ENCODE results near the gene KIAA0930.

Gene KIAA0930

DNA sequence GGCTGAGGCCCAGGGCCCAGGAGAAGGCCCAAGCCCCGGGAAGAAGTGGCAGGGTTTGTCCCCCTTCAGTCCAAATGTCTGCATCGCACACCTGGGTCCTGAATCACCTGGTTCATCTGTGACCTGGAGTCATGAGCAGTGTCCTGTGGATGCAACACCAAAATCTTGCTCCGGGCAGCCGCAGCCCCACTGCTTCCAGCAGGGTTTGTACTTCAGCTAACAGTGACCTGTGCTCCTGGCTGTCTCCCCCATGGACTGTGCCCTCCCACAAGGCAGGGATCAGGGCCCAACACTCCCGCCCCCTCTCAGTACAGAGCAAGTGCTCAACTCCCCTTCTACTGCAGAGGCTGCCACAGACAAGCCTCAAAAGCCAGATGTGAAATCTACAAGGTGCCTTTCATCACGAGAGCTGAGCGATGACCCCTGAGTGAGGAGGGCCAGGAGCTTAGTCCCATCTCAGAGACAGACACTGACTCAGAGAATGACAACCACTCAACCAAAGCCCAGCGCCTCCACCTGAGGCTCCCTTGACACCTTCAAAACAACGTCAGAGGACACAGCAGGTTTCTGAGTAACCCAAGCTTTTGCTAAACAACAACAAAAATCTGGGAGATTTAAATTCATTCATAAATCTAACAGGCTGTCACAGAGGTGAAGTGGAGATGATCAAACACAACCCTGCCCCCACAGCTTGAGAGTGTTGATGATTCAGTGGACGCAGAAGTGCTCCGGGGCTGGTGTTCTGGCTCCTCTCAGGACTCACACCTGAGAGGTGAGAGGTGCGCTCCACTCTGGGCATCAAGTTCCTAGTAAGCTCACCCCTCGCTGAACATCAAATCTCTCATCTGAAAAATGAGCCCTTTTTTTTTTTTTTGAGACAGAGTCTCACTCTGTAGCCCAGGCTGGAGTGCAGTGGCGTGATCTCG lies 3.4 kb downstream of the KIAA0930 start:
- no peak for DNase-seq (ENCODE audit: low spot score)

DNA sequence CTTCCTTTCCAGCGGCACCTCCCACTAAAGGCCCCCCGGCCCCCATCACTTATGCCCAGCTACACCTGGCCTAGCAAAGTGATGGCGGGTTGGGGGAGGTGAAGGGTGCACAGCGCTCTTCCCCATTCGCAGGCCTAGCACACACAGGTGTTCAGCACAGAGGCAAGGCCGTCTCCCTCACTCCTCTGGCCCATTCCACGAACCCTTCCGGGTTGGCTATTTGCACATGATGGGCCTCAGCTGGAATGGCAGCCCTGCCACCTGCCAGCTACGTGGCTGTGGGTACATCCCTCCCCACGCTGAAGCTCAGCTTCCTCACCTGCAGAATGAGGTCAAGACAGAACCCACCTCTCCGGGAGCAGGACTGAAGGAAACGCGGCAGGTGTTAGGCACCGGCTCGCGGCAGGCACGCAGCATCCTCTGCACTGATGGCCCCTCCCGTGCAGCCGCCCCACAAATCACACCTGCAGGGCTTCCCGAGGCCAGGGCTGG lies 4.8 kb downstream of the KIAA0930 start:
- no peak for DNase-seq (ENCODE audit: low spot score)

DNA sequence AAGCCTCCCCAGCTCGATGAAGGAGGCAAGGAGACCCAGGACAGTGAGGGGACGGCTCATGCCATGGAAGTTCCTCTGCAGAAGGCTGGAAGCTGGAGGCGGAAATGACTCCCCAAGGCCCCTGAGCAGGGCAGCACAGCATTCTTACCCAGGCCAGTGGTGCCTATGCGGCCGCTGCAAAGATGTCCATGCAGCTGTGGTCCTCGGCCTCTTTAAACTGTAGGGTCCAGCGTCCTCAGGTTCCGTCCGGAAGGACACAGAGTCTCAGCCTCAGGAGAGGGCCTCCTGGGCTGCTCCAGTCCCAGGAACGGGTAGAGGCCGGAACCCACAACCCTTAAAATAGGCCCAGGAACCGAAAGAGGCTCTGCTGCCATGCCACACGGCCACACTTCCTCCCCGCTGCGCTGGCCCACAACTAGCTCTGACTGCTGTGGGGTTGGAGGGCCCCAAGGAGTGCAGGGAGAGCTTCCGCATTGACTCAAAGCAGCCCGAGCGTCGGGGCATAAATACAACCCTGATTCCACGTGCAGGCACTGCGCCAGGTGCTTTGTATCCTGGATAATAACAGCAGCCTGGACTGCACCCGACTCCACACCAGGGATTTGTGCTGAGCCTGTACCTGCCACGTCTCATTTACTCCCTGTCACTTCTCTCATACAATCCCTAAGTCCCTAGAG lies 5.5 kb downstream of the KIAA0930 start:
- no peak for DNase-seq (ENCODE audit: low spot score)

DNA sequence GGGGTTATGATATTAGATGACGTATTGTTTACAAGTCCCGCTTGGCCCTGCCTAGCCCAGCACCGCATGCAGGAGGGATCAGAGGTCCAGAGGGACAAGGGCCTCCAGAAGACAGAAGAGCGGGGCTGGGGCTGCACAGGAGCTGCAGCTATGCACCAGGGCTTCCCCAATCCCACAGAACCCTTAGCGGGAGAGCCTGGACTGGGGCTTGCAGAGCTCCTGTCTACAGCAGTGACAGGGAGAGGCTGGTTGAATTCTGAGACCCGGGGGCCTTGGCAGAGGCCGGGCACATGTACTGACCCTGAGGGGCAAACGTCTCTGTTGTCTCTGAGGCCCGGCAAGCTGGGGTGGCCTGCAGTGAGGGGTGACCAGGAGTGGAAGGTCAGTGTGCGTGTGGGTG lies 6.9 kb downstream of the KIAA0930 start:
- DNase-seq (ENCODE audit: low spot score) = no peak

DNA sequence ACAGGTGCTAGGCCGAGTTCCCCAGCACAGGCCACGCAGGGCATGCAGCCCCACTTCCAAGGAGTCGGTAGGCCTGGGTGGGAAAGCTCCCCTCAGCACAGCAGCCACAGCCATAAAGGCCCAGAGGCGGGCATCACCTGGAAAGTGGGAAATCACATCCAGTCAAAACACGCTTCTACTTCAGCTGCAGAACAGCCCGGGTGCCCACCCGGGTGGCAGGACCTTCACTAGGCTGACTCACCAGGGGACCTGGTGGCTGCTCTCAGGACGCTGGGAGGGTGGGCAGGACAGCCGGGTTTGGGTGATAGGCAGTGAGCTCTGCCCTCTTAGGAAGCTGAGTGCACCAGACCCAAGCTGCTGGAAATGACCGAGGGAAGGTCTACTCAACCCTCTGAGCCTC lies 7.3 kb downstream of the KIAA0930 start:
- no peak for DNase-seq (ENCODE audit: low spot score)

DNA sequence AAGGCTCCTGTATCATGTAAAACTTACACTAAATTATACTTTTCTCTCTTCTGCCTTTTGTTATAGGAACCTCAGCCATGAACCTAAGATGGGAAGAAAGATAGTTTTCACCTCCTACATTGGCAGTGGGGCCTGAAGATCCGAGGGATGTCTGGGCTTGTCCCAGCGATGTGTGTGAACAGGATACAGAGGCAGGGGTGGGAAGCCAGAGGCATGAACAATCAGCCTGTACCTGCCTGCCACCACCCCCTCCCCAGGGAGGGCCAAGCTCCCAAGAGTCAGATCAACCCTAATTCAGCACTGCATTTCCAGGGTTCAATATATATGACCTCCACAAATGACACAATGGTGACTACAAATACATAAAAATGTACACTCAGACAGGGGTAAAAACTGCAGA lies 9.4 kb downstream of the KIAA0930 start:
- no peak for DNase-seq (ENCODE audit: low spot score)

DNA sequence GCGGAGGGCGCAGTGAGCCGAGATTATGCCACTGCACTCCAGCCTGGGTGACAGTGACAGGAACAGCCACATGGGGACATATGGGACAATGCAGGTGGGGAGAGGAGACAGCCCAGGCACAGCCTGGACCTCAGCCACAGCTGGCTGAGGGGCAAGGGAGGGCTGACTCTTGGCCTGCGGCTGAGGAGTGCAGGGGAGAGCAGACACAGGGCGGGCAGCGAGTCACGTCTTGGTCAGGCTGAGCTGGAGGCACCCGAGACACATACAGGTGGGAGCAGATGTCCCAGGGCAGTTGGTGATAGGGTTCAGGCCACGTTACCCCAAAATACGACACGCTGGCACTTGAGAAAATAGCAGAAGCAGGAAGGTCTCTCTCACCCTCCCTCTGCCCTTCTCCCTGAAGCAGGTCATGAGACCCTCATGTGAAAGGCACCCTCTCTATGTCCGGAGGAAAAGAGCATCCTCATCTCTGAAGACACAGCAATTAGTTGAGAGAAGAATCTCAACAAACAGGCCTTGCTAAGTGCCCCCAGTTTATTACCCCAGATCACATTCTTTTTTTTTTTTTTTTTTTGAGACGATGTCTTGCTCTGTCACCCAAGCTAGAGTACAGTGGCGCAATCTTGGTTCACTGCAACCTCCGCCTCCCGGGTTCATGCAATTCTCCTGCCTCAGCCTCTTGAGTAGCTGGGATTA lies 10.5 kb downstream of the KIAA0930 start:
- no peak for DNase-seq (ENCODE audit: low spot score)

DNA sequence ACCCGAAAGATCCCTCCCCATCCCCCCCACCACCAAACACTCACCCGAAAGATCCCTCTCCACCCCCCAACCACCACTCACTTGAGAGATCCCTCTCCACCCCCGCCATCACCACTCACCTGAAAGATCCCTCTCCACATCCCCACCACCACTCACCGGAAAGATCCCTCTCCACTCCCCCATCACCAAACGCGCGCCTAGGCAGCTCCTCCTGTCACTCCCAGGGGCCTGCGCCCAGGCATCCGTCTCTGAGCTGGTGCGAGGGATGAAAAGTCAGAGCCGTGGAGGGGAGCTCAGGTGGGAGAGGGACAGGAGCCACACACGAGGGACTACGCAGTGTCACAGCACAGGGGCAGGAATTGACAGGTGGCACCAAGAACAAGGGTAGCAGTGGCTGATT lies 11.5 kb downstream of the KIAA0930 start:
- no peak for DNase-seq (ENCODE audit: low spot score)

DNA sequence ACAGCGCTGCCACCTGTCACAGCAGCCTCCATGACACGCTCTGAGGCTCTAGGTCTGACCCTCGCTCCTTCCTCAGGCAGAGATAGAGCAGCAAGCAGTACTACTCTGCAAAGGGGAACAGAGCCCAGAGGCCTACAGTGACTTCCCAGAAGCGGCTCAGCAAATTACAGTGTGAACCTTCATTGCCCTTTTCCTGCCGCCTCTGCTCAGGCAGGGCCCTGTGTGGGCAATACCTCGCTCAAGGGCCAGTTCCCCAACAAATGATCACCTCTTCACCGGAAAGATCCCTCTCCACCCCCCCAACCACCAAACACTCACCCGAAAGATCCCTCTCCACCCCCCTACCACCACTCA lies 12.3 kb downstream of the KIAA0930 start:
- DNase-seq (ENCODE audit: low spot score) = no peak

DNA sequence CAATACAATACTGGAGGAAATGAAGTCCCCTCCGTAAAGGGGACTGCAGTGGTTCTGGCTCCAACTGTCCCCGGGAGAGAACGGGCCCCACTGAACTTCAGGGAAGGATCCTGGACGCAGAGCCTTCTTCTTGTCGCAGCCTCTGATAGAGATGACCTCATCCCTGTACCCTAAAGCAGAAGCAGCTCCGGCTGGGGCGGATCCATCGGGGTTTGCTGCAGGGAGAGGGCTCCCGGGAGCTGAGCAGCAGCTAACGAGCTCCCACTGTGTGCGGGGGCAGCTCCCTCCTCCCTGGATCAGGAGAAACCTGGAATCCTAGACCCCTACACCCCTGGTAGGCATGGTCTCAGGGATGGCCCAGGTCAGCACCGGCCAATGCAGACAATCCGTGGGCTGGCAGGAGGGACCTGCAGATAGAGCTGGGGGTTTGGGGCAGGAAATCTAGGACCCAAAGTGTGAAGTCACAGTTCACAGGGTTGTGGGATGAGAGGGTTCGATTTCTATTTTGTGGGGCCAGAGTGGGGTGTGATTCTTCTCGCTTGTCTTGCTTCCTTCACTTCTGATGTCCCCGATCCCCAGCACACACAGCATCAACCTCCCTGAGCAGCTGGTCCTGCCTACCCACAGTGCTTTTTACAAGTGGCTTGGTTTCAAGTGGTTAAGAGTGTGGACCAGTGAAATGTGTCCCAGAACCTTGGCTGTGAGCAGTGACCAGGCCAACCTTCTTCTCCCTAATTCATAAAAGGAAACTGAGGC lies 12.9 kb downstream of the KIAA0930 start:
- DNase-seq (ENCODE audit: low spot score) = peak; percentile 76

DNA sequence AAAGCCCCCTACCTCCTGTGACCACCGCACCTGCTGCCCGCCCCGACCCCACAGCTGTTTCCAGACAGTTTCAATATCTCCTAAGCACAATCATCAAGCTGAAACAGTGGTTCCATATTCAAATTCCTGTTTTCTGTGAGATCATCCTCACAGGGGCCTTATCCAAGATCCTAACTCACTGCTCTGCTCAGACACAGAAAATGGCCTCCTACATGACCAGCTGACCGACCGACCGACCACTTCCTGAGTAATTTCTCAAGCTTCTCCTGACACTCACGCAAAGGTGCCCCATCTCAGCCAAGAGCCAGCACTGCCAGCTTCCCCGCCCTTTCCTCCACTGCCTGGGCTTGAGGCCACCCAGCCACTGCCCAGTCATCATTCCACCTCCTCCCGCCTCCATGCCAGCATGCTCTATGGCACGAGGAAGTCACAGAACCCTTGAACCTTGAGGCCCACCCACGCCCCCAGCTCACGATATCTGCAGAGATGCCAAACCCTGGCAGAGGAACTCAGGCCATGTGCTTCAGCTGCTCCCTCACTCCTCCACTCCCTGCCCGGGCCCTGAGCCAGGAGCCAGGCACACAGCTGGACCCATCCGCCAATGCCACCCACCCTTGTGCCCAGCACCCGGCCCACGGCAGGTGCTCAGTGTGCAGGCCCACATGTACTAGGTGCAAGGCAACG lies 14.0 kb downstream of the KIAA0930 start:
- peak; percentile 66 for DNase-seq (ENCODE audit: low spot score)

DNA sequence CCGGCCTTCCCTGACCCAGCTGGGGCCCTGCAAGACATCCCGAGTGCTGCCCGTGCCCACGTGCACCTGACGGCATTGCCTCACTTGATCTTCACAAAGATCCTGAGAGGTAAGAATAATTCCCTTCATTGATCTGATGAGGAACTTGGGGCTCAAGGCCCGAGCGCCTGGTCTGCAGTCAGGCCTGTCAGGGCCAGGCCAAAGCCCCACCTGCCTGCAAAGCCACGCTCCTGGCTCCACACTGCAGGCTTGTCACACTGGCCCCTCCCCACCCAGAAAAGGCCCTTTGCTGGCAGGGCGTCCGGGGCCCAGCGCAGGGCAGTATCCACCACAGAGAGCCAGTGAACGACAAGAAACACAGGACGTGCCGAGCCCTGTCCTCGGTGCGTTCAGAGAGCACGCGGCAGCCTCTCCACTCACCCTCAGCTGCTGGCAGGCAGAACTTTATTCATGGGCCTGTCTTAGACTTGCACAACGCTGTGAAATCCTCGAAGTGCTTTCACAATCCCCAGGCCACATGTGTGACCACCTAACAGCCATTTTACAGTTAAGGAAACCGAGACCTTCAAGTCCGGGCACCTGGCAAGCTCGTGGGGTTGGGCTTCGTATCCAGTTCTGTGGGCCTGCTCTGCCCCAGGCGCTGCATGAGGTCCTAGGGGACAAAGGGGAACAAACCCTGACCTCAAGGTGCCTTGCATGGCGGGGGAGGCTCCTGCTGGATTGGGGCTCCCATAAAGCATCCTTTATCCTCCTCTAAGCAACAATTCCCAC lies 14.8 kb downstream of the KIAA0930 start:
- DNase-seq (ENCODE audit: low spot score) = peak; percentile 76

DNA sequence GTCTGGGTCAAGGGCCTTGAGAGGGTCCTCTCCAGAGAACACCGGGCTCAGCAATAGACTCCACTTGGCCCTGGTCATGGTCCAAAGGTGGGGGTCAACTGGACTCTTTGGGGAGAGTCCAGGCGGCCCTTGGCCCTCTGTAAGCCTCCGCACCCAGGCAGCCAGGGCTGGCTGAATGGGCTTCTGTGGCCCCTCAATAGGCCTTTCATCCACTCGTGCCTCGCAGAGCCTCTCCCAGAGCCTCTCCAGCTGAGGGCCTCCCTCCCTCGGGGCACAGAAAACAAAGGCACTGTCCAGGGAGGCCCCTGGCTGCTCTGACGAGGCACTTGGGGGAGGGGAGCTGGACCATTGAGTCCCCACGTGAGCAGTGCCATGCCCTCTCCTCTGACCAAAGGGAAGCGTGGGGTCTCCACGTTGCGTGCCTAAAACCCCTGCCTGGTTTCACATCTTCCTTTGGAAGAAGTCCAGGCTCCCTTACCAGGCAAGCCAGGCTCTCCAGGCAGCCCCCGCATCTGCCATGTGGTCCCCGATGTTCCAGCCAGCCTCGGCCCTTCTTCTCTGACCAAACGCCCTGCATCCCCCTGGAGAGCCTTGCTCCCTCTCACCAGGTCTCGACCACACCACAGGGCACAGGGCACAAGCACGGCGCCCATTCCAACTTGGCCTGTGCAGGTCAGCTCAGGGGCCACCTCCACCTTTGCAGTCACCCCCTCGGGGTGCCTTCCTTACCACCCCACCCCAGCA lies 15.5 kb downstream of the KIAA0930 start:
- peak; percentile 97 for DNase-seq (ENCODE audit: low spot score)

DNA sequence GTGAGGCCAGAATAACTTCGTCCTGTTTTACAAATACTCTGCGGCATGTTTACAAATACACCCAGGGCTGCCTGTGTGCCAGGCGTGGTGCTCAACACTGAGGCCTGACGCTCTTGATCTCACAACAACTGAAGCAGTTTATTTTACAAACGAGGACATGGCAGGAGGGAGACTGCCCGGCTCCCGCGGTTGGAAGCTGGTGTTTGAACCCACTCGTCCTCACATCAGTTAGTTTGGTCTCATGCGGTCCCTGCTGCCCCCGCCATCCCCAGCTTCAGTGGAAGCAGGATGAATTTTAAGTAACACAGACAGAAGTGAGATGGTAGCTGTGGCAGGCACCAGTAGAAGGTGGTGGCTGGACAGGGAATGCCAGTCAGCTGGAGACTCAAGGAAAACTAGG lies 16.4 kb downstream of the KIAA0930 start:
- DNase-seq (ENCODE audit: low spot score) = peak; percentile 57

DNA sequence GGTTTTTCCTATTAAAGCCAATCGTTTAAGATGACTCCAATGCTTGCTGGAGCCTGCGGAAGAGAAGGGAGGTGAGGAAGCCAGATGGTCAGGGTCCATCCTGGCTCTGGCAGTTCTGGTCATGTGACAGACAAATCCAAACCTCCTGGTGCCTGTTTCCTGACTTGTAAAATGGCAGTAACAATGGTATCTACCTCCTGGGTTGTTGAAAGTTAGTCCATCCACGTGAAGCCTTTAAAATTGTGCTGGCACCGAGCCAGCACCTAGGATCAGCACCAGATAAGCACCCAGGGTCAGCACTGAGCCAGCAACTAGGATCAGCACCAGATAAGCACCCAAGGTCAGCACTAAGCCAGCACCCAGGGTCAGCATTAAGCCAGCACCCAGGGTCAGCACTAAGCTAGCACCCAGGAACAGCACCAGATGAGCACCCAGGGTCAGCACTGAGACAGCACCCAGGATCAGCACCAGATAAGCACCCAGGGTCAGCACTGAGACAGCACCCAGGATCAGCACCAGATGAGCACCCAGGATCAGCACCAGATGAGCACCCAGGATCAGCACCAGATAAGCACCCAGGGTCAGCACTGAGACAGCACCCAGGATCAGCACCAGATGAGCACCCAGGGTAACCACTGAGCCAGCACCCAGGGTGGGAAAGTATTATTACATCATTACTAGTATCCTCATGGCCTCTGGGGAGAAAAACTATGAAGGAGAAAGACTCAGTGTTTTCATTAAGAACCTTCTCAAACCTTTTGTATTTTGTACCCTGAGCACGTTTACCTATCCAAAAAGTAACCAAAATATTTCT lies 17.2 kb downstream of the KIAA0930 start:
- no peak for DNase-seq (ENCODE audit: low spot score)

DNA sequence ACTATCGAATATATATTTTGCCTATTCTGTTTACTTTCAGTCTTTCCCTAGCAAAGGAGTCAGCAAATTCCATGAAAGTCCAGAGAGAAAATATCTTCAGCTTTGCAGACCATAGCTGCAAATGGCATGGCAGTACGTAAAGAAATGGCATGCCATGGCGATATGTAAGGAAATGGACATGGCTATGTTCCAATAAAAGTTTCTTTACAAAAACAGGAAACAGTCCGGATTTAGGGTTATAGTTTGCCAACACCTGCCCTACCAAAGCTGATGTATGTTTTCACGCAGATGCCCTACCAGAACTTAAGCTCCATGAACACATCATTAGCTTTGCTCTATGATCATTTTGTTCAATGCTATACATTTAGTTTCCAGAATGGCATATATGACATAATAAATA lies 19.5 kb downstream of the KIAA0930 start:
- DNase-seq (ENCODE audit: low spot score) = no peak

DNA sequence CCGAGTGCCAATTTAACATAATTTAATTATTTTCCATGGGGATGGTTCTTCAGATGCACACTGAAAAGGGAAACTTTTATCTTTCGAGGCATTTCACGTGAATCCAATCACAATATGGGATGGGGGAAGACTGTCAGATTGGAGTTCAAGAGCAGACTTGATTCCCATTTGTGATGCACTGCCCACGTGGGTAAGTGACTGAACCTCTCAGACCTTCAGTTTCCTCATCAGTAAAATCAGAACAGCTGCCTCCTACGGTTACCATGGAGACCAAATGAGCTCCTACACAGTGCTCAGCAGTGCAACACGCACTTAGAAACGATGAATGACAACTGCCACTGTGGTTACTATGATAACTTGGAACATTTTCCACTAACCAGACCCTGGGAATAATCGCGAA lies 21.7 kb downstream of the KIAA0930 start:
- peak; percentile 79 for DNase-seq (ENCODE audit: low spot score)

DNA sequence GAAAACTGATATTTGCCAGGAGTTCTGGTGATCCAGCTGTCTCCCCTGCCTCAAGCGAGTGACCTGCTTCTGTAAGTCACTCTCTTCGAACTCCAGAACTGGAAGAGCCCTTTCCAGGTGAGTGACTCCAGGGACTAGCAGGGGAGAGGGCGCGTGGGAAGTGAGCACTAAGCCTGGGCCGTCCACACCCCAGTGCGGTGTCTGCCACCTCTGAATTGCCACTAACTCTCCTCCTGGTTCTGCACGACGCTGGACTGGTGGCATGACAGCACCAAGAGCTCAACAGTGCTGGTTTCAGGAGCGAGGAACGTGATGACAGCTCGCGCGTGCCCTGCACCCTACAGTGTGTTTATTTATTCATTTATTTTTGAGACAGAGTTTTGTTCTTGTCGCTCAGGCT lies 22.9 kb downstream of the KIAA0930 start:
- no peak for DNase-seq (ENCODE audit: low spot score)

DNA sequence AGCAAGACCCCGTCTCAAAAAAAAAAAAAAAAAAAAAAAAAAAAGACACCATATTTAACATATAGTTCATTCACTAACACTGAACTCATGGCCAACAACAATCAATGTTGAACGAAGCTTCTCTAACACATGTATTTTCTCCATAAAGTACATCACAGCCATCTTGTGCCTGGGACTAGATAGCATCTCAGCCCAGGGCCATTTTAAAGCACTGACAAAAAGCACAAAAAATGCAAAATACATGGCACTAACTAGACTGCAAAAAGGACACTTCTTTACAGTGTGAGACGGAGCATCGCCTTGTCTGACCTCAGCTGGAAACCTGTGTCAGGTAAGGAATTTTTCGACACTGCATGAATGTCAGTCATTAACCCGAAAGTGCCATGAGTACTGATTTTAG lies 23.3 kb downstream of the KIAA0930 start:
- DNase-seq (ENCODE audit: low spot score) = no peak
